ENCODE results near the gene BMP8B.
"Not testable (repeated sequence)": the region's sequence is repeated elsewhere in the genome, so short reads cannot be mapped to it uniquely, and the experiment has no call there.

The BMP8B gene

GRCh38 chr1:39770100-39771021, 18.3 kb downstream of the BMP8B start:
- H2AFZ ChIP-seq (ENCODE audit: low read depth, low read length, severe bottlenecking); H3F3A ChIP-seq (ENCODE audit: insufficient read depth); H3K36me3 ChIP-seq (ENCODE audit: low read length); H3K9ac ChIP-seq (ENCODE audit: low read length); H3K9me2 ChIP-seq (replicated peaks; ENCODE audit: insufficient read depth, low read length); H3K4me2 ChIP-seq (ENCODE audit: low read depth, low read length, poor library complexity, severe bottlenecking); H4K20me1 ChIP-seq (ENCODE audit: low read depth, low read length); H3K79me2 ChIP-seq (ENCODE audit: insufficient read depth, low read length); H3K27ac ChIP-seq (ENCODE audit: low read depth, low read length); H3K27me3 ChIP-seq (ENCODE audit: low read length); H3K9me3 ChIP-seq (ENCODE audit: insufficient read depth, low read length); H3K4me3 ChIP-seq (ENCODE audit: insufficient read depth, low read length, poor library complexity, severe bottlenecking): not testable (repeated sequence)

- not testable (repeated sequence) for H3K4me3 ChIP-seq (ENCODE audit: insufficient read depth, low read length, poor library complexity, severe bottlenecking); H3K27me3 ChIP-seq (ENCODE audit: low read length); H3K9ac ChIP-seq (ENCODE audit: low read length); H3K9me2 ChIP-seq (replicated peaks; ENCODE audit: insufficient read depth, low read length); H3F3A ChIP-seq (ENCODE audit: insufficient read depth); H3K36me3 ChIP-seq (ENCODE audit: low read length); H3K9me3 ChIP-seq (ENCODE audit: insufficient read depth, low read length); H4K20me1 ChIP-seq (ENCODE audit: low read depth, low read length); H3K4me2 ChIP-seq (ENCODE audit: low read depth, low read length, poor library complexity, severe bottlenecking); H2AFZ ChIP-seq (ENCODE audit: low read depth, low read length, severe bottlenecking); H3K79me2 ChIP-seq (ENCODE audit: insufficient read depth, low read length); H3K27ac ChIP-seq (ENCODE audit: low read depth, low read length)
These were observed 19.2 kb downstream of the BMP8B start for GRCh38 chr1:39769502-39769901.

- H3K4me2 ChIP-seq (ENCODE audit: low read depth, low read length, poor library complexity, severe bottlenecking); H3K4me3 ChIP-seq (ENCODE audit: insufficient read depth, low read length, poor library complexity, severe bottlenecking): not testable (repeated sequence)
These were observed 22.2 kb downstream of the BMP8B start for GRCh38 chr1:39766466-39766865.

DNA sequence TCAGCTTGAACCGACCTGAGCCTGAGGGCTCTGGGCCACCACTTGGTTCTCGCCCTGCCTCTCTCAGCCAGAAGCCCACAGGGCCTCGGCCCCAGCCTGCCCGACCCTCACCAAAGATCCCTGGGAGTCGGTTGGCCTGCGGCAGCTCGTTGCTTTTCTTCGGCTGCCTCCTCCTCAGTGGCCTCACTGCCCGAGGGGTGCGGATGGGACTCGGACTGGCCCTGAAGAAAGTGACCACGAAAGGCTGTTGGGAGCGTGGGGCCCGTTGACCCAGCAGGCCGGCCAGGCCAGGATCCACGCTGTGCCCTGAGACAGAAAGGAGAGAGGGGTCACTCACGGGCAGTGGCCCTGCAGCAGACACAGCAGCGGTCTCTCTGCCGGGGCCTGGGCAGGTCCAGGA, 24.2 kb downstream of the BMP8B start:
- not testable (repeated sequence) for H3K79me2 ChIP-seq (ENCODE audit: insufficient read depth, low read length); H4K20me1 ChIP-seq (ENCODE audit: low read depth, low read length); H3K36me3 ChIP-seq (ENCODE audit: low read length); H2AFZ ChIP-seq (ENCODE audit: low read depth, low read length, severe bottlenecking); H3K4me3 ChIP-seq (ENCODE audit: insufficient read depth, low read length, poor library complexity, severe bottlenecking); H3K9ac ChIP-seq (ENCODE audit: low read length); H3K4me2 ChIP-seq (ENCODE audit: low read depth, low read length, poor library complexity, severe bottlenecking); H3F3A ChIP-seq (ENCODE audit: insufficient read depth); H3K27ac ChIP-seq (ENCODE audit: low read depth, low read length); H3K9me2 ChIP-seq (replicated peaks; ENCODE audit: insufficient read depth, low read length); H3K9me3 ChIP-seq (ENCODE audit: insufficient read depth, low read length); H3K27me3 ChIP-seq (ENCODE audit: low read length)

More at GRCh38 chr1:39766466-39766865, 22.2 kb downstream of the BMP8B start:
- H3K9me2 ChIP-seq (replicated peaks; ENCODE audit: insufficient read depth, low read length); H3K9ac ChIP-seq (ENCODE audit: low read length); H3F3A ChIP-seq (ENCODE audit: insufficient read depth); H3K36me3 ChIP-seq (ENCODE audit: low read length); H2AFZ ChIP-seq (ENCODE audit: low read depth, low read length, severe bottlenecking); H3K79me2 ChIP-seq (ENCODE audit: insufficient read depth, low read length); H3K27ac ChIP-seq (ENCODE audit: low read depth, low read length); H3K9me3 ChIP-seq (ENCODE audit: insufficient read depth, low read length); H4K20me1 ChIP-seq (ENCODE audit: low read depth, low read length); H3K27me3 ChIP-seq (ENCODE audit: low read length): not testable (repeated sequence)

- H3K9me2 ChIP-seq (replicated peaks; ENCODE audit: insufficient read depth, low read length); H3K36me3 ChIP-seq (ENCODE audit: low read length); H3K27me3 ChIP-seq (ENCODE audit: low read length); H3K4me3 ChIP-seq (ENCODE audit: insufficient read depth, low read length, poor library complexity, severe bottlenecking); H4K20me1 ChIP-seq (ENCODE audit: low read depth, low read length); H3K27ac ChIP-seq (ENCODE audit: low read depth, low read length); H3K4me2 ChIP-seq (ENCODE audit: low read depth, low read length, poor library complexity, severe bottlenecking); H3F3A ChIP-seq (ENCODE audit: insufficient read depth); H3K79me2 ChIP-seq (ENCODE audit: insufficient read depth, low read length); H3K9me3 ChIP-seq (ENCODE audit: insufficient read depth, low read length); H2AFZ ChIP-seq (ENCODE audit: low read depth, low read length, severe bottlenecking); H3K9ac ChIP-seq (ENCODE audit: low read length): not testable (repeated sequence)
These were observed 24.9 kb downstream of the BMP8B start for GRCh38 chr1:39763619-39764374.

All from SU-DHL-6 (cell line).